HG03342 (cell line): ENCODE data around the gene TAF5L.
"Not testable (repeated sequence)": the region's sequence is repeated elsewhere in the genome, so short reads cannot be mapped to it uniquely, and the experiment has no call there.

Source experiments
- ATAC-seq: cut with Tn5 transposase; IDR thresholded peaks from one replicate; pipeline ENCODE4 v1.9.1; 2021; ENCODE audit warnings: mild to moderate bottlenecking, moderate library complexity; ENCODE audit not compliant: unreplicated experiment

TAF5L gene

GRCh38 chr1:229608590-229608989 is 17.3 kb downstream of the TAF5L start:
- ATAC-seq: no peak

- ATAC-seq: no peak
These were observed 18.6 kb downstream of the TAF5L start for GRCh38 chr1:229607370-229607769.

GRCh38 chr1:229603371-229604005 is 22.4 kb downstream of the TAF5L start:
- no peak for ATAC-seq

DNA sequence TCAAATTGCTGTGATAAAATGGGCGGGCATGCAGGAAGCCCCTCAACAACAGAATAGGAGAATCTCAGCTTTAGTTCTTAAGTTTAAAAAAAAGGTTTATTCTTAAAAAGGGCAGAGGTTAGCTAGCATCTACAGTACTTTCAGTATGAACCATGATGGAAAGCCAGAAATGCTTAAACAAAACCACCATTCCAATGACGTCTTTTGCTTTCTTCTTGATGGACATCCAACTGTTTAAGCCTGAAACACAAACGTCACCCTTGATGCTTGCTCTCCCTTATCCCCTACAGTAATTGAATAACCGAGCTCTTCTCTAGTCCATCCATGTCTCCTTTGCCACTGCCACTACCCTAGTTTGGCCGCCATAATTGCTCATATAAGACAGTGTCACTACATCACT is 25.7 kb downstream of the TAF5L start:
- ATAC-seq: no peak

- ATAC-seq: no peak
These were observed 26.5 kb downstream of the TAF5L start for GRCh38 chr1:229599218-229599954.

DNA sequence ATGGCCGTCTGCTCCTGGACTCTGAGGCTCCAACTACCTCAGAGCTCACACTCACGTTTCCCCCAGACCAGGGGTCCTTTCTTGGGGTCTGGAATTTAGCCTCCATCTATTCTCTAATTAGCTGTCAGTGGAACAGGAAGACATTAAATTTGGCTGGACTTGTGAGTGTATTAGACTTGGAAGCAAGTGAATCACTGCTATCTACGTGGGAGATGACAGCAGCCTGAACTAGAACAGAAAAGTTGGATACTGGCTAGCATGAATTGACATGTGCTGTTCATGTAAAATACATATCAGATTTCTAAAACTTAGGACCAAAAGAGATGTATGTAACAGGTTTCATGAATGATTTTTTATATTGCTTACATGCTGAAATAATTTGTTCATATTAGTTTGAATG is 28.0 kb downstream of the TAF5L start:
- no peak for ATAC-seq

DNA sequence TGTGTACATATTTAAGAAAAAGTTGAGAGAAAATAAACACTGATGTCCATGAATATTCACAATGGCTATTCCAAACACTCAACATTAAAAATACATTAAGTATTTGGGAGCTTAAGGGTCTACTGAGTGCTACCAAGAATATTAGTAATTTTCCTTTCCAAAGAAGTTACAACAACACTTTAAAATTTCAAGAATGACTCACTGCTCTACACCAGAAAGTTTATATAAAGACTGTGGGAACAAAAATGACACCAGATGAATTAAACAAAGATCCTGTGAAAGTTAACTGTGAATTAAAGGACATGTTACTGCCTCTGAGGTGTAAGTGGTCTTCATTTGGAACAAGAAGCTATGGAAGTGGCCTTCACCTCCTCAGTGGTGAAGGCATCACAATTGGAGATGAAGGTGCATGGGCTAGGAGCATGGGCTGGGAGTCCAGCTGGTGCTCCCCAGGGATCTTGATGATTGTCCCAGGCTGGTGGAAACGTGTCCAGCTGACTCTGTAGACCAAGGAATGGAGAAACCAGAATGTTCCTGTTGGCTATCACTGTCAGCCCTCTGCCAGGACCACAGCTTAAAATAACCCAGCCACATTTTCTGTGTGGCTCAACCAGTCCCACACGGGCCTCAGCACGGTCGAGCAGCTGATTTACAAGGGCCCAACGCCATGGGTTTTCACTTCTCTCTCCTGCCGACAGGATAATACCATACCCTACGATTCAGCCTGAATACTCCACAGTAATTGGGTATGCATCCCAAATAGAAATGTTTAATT is 28.8 kb downstream of the TAF5L start:
- no peak for ATAC-seq

DNA sequence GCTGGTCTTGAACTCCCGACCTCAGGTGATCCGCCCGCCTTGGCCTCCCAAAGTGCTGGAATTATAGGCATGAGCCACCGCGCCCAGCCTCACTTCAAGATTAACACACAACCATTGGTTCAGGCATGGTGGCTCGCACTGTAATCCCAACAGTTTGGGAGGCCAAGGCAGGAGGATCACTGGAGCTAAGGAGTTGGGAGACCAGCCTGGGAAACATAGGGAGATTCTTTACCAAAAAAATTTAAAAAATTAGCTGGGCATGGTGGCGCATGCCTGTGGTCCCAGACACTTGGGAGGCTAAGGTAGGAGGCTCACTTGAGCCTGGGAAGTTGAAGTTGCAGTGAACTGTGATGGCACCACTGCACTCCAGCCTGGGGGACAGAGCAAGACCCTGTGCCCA is 30.0 kb downstream of the TAF5L start:
- not testable (repeated sequence) for ATAC-seq

GRCh38 chr1:229594227-229595008 is 31.5 kb downstream of the TAF5L start:
- no peak for ATAC-seq

DNA sequence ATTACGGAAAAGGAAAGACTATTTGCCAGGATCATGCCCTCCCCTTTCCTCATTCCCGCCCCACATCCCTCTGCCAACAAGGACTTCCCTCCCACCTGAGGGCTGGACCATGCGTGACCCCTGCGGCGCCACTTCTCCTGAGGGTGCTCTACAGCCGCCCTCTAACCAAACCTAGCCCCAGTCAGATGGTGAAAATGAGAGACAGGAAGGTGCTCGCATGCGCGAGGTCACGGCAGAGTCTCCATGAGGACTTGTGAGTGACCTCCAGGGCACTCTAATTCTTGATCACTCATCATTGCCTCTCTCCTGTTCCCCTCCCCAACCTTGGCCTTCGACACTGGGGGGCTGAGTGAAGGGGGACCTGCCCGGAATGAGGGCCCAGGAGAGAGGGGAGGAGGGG is 32.1 kb downstream of the TAF5L start:
- ATAC-seq: no peak

GRCh38 chr1:229590119-229590518 is 35.8 kb downstream of the TAF5L start:
- ATAC-seq: no peak

DNA sequence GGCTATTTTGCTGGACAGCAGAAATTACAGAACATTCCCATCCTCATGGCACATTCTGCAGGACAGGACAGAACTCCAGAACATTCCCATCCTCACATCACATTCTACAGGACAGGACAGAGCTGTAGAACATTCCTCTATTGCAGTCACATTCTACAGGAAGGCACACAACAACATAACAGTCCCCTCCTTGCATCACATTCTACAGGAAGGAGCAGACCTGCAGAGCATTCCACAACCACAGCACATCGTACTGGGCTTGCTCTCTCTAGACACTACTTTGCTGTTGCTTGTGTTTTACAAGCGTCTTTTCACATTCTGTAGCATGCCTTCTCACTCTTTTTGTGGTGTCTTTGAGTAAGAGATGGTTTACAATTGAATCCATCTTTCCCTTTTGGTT is 40.6 kb downstream of the TAF5L start:
- no peak for ATAC-seq

DNA sequence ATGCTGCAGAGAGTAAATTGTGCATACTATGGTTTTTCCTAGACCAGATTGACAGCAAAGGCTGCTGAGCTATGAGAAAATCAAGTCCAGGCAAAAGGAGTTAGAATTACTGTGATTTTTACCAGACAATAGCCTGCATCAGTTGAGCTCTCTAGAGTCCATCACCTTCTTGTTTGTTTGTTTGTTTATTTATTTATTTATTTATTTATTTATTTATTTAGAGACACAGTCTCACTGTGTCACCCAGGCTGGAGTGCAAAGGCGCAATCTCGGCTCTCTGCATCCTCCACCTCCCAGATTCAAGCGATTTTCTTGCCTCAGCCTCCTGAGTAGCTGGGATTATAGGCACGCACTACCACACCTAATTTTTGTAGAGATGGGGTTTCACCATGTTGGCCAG is 43.2 kb downstream of the TAF5L start:
- no peak for ATAC-seq

DNA sequence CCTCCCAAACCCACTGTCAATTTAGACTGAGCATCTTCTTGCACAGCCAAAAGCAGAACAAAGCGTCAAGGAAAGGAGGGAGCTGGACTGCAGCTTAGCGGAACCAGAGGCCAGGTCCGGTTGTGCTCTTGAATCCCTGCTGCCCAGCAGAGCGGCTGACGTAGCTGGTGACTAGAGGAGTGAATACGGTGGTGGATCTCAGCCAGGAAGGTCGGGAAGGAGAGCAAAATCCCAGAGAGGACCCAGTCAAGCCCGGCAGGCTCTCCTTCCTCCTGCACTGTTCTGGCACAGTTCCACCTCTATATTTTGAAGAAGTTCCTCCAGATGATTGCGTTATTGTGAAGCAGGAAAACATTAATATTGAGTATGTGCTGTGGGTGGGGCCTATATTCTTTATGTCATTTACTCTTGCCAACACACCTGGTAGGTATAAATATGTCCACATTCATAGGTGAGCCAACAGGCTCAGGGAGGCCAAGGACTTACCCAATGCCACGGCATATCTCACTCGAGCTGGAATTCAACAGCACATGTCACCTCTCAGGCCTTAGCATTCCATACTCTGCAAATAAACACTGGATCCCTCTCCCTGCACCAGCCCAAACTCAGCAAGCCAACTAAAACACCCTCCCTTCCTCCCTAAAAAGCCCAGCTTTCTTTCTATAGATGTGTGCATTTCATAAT is 43.8 kb downstream of the TAF5L start:
- no peak for ATAC-seq

DNA sequence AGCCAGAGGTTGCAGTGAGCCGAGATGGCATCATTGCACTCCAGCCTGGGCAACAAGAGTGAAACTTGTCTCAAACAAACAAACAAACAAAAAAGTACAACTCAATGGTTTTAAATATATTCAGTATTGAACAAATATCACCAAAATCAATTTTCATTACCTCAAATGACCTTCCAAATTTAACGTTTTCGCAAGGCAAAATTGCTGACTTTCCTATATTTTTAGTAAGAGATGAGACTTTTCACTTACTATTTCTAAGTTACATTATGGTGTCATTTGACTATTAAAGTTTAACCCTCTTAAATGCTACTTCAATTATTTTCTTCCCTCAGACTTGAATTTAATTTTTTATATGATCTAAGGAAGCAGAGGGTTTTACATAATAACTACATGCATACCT is 44.4 kb downstream of the TAF5L start:
- no peak for ATAC-seq

- ATAC-seq: peak; percentile 84
These were observed 46.8 kb downstream of the TAF5L start for GRCh38 chr1:229579059-229579673.

DNA sequence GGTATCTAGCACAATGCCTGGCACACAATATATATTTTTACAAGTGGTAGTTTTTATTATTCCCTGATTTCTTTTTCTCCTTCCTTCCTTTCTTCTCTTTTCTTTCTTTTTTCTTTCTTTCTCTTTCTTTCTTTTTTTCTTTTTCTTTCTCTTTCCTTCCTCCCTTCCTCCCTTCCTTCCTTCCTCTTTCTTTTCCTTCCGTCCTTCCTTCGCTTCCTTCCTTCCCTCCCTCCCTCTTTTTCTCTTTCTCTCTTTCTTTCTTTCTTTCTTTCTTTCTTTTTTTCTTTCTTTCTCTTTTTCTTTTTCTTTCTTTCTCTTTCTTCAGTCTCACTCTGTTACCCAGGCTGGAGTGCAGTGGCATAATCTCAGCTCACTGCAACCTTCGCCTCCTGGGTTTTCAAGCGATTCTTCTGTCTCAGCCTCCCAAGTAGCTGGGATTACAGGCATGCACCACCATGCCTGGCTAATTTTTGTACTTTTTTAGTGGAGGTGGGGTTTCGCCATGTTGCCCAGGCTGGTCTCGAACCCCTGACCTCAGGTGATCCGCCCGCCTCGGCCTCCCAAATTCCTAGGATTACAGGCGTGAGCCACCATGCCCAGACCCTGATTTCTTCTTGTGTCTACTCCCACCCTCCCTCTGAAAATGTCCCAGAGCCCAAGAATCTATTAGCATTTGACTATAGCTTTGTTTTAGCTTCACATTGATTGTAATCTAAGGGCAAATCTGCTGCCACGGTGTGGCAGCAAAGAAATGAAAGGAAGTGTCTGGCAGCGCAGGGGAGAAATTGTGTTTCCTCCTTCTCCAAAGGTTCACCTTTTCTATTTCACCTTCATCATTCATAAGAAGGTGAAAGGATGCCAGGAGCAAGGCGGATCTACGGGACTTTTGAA is 47.5 kb downstream of the TAF5L start:
- peak; percentile 33 for ATAC-seq

DNA sequence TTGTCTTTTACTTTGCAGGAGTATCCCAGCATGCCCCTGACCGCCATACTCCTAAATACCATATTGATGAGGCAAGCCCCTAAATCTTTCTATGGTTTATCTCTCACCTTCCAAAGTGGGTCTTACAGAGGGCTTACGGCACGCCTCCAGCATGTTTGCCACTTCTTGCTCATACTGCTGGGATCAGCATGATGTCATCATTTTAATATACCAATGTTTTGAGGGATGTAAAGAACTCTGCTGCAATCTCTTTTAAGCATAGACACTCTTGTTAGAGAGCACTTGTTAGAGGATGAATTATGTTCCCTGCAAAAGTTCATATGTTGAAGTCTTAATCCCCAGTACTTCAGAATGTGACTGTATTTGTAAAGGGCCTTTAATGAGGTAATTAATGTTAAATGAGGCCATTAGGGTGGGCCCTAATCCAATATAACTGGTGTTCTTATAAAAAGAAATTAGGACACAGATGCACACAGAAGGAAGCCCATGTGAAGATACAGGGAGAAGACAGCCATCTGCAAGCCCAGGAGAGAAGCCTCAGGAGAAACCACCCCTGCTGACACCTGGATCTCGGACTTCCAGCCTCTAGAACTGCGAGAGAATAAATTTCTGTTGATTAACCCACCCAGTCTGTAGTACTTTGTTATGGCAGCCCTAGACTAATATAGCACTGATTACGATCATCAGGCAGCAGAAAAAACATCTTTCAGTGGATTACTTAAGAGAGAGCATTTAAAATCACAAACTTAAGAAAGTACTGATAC is 51.1 kb downstream of the TAF5L start:
- ATAC-seq: no peak
